Neural progenitor cell (in vitro differentiated cells): Measurements from ENCODE around the gene DDX51.

ENCODE experiments used
- EZH2 ChIP-seq: fragments of 200-600 bp; sonication (generic); IDR thresholded peaks from 2 replicates; pipeline ENCODE4 v1.6.1; 2017; ENCODE audit warnings: antibody characterized with exemption, mild to moderate bottlenecking, moderate library complexity
- EZH2phosphoT487 ChIP-seq: fragments of 200-600 bp; sonication (generic); IDR thresholded peaks from 2 replicates; pipeline ENCODE4 v1.6.1; 2017; ENCODE audit warnings: antibody characterized with exemption
- TF ChIP-seq, protein P1 (sequence below): fragments of 200-600 bp; sonication (generic); IDR thresholded peaks from 2 replicates; pipeline ENCODE4 v1.5.1; 2017; ENCODE audit warnings: antibody characterized with exemption, mild to moderate bottlenecking

- TF ChIP-seq EZH2 (no peak), EZH2phosphoT487 (no peak)
- TF ChIP-seq, protein P1, sequence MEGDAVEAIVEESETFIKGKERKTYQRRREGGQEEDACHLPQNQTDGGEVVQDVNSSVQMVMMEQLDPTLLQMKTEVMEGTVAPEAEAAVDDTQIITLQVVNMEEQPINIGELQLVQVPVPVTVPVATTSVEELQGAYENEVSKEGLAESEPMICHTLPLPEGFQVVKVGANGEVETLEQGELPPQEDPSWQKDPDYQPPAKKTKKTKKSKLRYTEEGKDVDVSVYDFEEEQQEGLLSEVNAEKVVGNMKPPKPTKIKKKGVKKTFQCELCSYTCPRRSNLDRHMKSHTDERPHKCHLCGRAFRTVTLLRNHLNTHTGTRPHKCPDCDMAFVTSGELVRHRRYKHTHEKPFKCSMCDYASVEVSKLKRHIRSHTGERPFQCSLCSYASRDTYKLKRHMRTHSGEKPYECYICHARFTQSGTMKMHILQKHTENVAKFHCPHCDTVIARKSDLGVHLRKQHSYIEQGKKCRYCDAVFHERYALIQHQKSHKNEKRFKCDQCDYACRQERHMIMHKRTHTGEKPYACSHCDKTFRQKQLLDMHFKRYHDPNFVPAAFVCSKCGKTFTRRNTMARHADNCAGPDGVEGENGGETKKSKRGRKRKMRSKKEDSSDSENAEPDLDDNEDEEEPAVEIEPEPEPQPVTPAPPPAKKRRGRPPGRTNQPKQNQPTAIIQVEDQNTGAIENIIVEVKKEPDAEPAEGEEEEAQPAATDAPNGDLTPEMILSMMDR = no peak
These were observed 15.9 kb upstream of the DDX51 start for GRCh38 chr12:132160016-132160415.
